Epidermal melanocyte (primary cell): ENCODE data around the gene UGT1A3.

ENCODE experiments used
- DNase-seq: peaks from one replicate; pipeline ENCODE4 v3.0.0; 2011; ENCODE audit warnings: low spot score; ENCODE audit not compliant: insufficient read length

UGT1A3 gene

GRCh38 chr2:233795735-233796171 lies 66.9 kb downstream of the UGT1A3 start:
- DNase-seq = no peak

DNA sequence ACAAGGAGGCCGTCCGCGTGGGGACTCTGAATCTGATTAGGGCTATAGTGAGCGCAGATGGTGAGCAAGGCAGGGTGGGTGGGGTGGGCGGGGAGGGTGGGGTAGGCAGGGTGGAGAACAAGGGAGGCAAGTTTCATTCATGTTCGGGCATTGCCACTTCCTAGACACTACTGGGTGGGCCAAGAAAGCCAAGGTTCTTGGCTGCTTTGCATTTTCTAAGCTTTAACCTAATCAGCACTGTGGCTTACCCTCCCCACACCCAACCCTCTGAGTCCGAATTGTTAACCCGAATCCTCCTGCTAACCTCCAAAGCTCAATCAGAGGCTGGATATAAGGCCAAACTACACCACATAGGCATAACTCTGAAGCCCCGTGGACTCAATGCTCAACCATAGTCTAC lies 67.4 kb downstream of the UGT1A3 start:
- no peak for DNase-seq

- DNase-seq = no peak
These were observed 69.7 kb downstream of the UGT1A3 start for GRCh38 chr2:233798335-233799086.

DNA sequence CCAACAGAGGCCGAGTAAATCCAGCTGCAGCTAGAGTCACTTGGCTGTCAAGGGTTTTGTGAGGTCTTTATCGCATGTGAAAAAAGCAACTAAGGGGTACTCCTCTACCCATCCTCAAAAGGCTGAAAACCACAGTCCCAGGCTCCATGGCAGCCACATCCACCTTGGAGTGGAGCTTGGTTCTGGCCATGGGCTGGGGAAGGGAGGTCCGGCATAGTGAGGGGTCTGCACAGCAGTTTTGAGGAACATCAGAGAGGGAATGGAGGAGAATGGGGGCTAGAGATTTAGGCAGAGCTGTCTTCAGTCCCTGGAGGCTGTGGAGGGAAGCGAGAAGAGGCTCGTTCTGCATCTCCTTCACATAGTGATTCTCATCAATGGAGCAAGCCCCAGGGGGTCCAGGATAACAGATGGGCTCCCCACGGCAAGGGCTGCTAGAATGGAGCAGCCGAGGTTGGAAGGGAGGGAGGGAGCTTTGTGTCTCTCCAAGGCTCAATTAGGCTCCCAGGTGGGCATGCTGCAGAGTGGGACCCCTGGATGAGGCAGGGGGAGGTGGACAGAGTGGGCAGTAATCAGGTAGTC lies 70.3 kb downstream of the UGT1A3 start:
- DNase-seq = no peak

GRCh38 chr2:233799716-233800115 lies 70.9 kb downstream of the UGT1A3 start:
- no peak for DNase-seq

- DNase-seq = no peak
These were observed 71.4 kb downstream of the UGT1A3 start for GRCh38 chr2:233800208-233800607.

DNA sequence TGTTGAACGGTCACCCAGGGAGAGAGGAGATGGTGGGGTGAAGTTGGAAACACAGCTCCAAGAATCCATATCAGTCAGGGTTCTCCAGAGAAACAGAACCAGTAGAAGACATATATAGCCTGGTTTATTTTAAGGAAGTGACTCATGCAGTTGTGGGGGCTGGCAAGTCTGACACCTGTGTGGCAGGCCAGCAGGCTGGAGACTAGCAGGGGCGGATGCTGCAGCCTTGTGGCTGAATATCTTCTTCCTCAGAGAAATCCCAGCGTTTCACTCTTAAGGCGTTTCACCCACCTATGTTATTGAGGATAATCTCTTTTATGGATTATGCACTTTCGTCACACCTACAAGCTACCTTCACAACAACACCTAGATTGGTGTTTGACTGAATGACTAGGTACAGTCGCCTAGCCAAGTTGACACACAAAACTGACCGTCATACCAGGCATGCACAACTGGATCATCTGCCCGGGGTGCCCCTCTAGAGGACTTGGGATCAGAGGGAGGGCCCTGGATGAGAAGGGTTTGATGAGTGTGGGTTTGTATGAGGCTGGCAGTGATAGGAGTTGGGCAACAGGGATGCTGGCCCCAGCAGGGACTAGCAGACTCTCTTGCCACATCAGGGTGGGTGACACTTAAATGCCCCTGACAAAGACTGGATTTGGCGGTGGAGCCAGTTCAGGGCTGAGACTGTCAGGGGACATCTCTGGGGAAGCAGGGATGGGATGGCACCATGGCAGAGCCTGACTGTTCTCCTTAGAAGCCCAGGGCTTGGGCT lies 72.7 kb downstream of the UGT1A3 start:
- no peak for DNase-seq

DNA sequence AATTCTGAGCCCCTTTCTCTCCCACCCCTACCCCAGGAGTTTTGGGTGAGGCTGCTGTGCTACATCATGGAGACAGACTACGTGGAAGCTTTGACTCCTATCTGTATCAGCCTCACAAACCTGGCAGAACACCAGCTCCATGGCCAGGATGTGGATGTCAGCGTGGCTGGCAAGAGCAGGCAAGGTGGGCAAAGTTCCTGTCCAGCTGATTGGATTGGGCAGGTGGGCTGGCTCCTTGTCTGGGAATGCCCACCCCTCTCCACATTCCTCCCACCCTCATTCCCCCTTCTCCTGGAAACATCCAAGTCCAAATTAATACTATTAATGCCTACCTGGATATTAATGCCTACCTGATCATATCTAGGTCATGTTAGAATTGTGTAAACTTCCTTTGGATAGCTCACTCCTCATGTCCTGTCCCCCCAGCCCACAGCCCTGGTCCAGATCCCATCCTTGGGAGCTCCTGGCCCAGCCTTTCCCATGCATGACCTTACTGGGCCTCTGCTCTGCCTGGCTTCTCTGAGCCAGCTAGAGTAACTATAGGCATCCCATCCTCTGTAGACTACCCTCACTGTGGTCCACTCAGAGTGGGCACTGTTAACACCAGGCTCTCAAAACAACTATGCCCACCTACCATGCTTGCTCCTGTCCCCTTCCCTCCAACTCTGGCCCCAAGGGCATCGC lies 73.4 kb downstream of the UGT1A3 start:
- no peak for DNase-seq

- no peak for DNase-seq
These were observed 74.6 kb downstream of the UGT1A3 start for GRCh38 chr2:233803292-233803911.

DNA sequence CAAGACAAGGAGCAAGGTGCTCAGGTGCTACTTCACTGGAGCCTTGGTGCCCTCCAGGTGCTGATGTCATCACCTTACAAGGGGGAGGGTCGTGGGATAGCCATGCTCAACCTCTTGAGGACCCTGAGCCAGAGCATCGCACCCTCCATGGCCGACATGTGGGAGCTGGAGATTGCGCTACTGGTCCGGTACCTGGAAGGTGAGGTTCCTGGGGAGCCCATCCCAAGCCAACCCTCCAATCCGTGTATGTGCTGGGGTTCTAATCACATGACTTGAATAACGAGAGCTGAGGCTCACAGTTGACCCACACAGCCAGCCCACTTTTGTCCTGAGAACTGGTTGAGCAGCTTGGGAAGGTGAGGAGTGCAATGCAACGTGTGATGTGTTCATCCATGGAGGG lies 75.2 kb downstream of the UGT1A3 start:
- no peak for DNase-seq

- no peak for DNase-seq
These were observed 78.5 kb downstream of the UGT1A3 start for GRCh38 chr2:233807215-233807865.

GRCh38 chr2:233807966-233808935 lies 79.4 kb downstream of the UGT1A3 start:
- no peak for DNase-seq

DNA sequence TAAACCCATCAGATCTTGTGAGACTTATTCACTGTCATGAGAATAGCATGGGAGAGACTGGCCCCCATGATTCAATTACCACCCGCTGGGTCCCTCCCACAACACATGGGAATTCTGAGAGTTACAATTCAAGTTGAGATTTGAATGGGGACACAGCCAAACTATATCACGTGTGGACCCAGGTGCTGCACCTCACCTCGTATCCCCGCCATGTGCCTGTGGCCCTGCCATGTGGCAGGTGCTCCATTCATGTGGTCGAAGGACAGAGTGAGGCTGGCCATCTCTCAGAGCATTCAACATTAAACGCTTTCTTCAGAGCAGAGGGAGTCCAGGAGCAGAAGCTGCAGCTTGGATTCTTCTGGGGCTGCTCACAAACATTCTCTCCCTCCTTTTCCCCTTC lies 81.5 kb downstream of the UGT1A3 start:
- no peak for DNase-seq

GRCh38 chr2:233811087-233811486 lies 82.2 kb downstream of the UGT1A3 start:
- no peak for DNase-seq

DNA sequence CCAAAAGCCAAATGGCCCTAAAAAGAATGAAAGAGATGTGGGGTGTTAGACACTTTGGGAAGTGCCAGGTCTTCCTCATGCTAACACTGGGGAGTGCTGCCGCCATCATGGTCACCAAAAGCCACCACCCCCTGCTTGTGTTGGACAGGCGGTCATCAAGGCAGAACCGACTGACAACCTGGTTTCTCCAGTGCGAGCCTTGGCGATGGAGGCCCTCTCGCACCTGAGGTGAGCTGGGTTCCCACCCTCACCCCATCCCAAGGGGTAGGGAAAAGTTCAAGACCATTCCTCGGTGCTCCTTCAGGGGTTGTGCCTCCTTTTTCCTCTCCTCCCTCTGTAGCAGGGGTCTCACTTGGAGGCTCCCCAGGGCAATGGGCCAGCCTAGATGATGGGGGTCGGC lies 82.9 kb downstream of the UGT1A3 start:
- no peak for DNase-seq

DNA sequence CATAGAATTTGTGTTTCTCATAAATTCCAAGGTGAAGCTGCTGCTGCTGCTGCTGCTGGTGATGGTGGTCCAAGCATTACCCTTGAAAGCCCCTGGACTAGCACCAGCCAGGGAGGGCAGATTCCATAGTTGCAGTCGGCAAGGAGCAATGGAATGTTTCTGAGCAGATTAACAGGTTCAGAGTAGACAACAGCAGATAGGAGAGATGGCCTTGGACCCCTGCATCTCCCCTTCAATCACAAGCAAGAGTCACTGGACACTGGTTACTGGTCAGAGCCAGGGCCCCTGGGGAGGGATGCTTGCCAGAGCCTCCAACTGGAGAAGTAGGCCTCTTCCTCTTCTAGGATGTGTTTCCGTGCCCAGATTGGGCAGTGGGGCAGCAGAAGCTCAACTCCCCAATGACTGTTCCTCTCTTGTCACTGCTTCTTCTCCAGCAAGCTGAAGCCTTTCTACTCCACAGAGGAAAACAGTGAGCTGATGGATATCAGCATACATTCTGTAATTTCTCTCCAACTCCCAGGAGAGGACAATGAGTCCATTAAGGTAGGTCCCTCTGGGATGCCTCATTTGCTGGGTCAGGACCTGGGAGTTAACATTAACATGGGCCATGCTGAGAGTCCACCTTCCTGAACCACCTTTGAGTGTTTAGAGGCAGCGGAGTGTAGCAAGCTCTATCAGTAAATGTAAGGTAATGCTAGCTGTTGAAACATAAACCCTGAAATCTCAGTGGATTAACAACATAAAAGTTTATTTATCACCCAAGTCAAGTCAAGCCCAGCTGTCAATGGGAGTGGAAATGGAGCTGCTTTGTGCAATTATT lies 84.6 kb downstream of the UGT1A3 start:
- no peak for DNase-seq

DNA sequence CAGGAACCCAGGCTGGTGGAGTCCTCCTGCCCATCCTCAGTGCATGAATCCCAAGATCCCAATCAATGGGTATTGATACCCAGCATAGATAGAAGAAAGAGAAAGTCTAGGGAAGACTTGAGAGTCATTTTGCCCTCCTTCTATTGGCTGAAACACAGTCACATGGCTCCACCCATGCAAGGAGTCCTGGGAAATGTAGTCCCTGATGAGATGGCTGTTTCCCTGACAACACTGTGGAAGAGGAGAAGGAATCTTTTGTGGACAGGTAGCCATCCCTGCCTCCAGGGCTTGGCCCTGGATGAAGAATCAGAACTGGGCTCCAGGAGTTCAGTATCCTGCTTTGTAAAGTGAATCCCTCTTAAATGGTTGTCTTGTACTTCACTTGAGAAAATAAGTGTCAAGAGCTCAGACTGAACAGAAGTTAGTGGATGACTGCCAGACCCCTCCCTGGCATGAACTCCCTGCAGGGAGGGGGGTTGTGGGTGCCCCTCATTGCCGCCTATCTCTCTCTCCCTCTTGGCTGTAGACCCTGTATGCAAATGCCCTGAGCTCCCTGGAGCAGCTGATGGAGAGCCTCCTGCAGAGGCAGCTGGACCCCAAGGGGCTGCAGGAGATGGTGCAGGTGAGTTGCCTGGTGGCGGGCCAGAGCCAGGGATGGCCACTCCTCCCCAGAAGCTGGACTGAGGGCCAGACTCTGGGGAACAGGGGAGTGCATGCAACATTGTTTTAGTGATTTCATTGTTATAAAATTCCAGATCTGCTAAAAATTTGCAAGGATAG lies 85.4 kb downstream of the UGT1A3 start:
- DNase-seq = no peak

GRCh38 chr2:233815861-233816260 lies 87.0 kb downstream of the UGT1A3 start:
- no peak for DNase-seq
